ENCODE data around the gene ATXN7.
A peak's percentile ranks its signal among the peaks of the same experiment; 100 is the strongest.

Gene ATXN7

DNA sequence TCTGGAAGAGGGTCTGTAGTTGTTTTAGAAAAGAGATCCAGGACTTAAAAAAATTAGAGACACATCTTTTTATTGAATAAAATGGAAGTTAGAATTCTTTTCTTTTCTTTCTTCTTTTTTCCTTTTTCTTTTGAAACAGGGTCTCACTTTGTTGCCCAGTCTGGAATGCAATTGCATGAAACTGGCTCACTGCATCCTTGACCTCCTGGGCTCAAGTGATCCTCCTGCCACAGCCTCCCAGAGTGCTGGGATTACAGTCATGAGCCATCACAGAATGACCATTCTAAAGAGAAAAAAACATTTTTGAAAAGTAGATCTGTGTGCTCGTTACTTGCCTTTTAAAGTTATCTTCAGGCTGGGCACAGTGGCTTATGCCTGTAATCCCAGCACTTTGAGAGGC, 3.6 kb downstream of the ATXN7 start:
- no peak for DNase-seq

DNA sequence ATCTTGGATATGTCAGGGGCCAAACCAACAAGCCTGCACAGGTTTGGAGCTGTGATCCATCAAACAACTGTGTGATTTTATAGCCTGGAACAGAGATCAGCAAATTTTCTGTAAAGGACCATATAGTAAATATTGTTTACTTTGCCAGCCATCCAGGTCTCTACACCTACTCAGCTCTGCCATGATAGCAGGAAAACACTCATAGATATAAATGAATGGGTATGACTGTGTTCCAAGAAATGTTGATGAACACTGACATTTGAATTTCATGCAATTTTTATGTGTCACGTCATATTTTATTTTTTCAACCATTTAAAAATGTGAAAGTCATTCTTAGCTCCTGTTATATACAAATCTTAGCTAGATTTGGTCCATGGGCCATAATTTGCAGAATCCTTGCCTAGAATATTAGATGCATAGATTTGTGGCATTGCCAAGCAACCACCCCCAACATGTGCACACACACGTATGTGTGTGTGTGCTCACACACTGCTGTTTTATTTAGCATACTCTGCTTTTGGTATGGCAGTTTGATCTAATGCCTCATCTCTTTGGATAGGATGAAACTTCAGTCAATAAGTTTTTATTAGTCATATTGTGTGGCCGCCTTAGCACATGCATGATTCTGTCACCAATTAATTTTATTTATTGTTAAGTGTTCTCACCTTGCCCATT, 6.4 kb downstream of the ATXN7 start:
- no peak for DNase-seq

DNA sequence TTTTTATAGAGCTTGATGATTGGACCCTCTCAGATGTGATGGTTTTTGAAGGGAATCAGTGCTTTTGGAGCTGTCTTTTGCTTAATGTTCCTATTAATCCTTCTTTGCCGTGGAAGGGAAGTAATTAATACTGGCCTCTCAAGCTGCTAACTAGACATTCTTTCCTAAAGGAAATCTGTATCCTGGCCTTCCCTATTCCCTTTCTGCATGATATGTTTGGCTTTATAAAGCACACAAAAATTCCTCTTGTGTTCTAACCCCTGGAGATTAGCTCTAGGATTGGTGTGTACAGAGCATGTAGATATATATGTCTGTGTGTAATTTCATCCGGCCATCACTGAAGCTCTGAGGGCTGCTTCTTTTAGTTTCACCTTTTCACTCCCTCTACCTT, 6.9 kb downstream of the ATXN7 start:
- no peak for DNase-seq

DNA sequence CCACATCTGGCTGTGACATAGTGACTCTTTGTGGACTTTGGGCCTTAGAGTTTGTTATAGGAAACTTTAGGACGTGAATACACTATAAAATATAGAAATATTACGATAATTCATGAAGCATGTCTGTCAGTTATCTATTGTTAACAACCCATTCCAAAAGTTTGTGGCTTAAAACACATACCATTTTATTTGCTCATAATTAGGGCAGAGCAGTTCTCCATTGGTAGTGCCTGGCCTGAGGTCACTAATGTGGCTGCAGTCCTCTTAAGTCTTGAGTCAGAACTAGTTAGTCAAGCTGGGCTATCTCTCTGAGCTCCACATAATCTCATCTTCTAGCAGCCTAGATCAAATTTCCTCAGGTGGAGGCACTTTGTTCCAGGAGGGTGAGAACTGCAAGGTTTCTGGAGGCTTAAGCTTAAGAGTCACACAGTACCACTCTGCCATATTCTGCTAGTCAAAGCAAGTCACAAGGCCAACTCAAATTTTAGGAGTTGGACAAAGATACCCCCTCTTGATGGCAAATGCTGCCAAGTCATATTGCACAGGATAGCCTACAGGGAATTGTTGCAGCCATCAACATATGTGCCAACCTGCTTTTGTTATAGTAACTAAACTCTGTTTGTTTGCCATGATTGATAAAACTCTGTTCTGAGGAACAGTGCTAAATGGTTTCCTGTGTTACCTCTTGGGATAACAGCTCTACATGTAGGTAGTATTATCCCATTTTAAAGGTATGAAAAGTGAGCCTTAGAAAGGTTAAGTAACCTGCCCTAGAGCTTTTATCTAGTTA, 8.7 kb downstream of the ATXN7 start:
- DNase-seq: no peak

DNA sequence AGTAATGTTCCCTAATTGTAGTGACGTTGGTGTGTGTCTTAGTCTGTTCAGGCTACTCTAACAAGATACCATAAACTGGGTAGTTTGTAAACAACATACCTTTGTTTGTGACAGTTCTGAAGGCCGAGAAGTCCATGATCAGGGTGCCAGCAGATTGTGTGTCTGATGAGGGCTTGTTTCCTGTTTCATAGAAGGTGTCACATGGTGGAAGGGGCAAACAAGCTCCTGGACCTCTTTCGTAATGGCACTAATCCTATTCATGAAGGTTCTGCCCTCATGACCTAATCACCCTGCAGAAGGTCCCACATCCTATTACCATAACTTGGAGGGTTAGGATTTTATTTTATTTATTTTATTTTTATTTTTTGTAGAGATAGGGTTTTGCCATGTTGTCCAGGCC, 11.1 kb downstream of the ATXN7 start:
- DNase-seq: no peak

DNA sequence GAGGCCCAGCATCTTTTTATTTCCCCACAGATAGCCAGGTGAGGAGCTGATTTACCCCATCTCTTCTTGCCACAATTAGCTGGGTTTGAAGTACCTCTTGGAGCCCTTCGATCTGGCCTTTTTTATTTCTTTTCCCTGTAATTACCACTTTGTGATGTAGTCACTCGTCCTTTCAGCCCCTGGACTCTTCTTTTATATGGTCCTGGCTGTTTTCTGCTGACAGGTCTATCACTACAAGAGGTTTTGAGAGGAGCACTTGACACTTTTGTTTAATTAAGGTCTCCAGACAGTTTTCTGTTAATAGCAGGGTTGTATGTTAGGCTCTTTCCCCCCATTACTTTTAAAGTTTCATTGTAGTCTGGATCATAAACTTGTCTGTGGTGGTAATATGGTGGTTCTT, 11.8 kb downstream of the ATXN7 start:
- DNase-seq: no peak

DNA sequence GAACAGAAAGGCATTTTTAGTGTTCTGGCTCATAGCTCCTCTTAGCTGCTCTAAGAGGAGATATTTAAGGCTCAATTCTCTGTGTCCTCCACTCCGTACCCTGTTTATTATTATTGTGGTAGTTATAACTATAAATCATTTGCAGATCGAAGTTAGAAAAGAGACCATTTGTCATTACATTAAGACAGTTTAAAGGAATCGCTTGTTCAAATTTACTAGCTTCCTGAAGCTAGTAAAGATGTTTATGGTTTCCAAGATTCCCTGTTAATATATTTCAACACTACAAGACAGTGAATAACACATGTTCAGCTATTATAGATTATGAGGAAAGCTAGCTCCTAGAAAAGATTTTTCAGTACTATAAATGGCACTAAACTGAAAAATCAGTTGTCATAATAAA, 12.6 kb downstream of the ATXN7 start:
- DNase-seq: no peak

DNA sequence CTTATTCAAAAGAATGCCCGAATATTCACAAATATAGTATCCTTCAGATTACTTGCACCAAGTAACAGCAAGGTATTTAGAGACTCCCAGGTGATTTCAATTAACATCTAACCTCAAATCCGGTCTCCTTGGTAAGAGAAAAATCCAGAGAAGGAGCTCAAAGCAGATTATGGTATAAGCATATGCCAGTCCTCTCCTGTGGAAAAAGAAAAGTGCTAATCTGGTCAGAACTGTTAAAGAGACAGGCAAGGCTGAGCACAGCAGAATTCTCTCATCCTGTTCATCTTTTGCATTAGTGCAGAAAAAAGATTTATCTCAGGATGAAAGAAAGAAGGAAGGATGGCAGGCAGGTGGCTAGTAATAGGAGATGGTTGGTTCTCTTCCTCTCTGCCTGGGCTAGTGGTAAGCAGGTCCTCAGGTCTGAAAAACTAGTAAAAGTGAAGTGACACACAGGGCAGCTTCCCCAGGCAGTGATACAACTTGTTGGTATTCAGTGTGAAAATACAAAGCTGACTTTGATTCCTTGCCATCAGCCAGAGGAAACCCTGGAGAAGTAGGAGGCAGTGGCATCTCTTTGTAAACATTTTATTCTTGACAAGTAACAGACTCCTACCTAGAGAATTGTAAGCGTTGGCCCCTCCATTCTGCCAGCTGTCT, 14.2 kb downstream of the ATXN7 start:
- DNase-seq: no peak

DNA sequence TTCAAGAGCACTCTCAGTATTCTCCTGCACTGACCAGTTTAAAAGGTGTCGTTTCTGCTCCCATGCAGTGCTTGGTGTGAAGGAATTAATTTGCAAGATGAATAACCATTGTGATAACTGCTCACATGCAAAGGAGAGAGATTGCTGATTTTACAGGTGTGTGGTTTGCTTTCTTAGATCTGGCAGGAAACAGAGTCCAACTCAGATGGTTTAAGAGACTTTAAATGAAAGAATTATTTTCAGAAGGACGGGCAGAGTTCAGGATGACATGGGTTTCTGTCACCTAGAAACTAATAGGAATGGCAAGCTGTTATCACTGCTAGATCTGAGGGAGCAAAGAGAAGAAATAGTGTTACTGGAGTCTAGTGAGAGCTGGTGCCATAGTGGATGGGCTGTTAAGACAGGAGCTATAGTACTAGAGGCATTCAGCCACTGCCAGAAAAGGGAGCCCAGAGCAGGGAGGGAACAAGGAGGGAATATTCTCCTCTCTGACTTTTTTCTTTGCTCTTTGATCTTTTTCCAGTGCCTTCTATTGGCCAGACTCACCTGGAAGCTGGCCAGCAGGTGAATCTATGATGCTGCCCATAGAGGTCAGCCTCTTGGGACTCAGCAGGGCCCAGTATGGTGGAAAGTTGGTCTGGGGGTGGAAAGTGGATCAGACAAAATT, 14.9 kb downstream of the ATXN7 start:
- no peak for DNase-seq

DNA sequence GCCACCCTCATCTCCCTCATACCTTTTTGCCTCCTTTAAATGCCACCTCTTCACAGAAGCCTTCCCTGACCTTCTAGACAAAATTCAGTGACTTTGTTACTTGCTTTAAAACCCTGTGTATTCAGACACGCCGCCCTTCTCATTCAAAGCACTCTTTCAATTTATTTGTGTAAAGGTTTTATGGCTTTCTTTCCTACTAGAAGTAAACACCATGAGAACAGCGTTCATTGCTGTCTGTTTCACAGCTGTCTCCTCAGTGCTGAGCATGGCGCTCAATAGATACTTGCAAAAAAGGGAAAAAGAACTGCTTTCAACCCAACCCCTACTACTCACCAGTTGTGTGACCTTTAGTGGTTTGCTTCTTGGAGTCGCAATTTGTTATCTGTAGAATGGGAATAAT, 17.0 kb downstream of the ATXN7 start:
- no peak for DNase-seq

DNA sequence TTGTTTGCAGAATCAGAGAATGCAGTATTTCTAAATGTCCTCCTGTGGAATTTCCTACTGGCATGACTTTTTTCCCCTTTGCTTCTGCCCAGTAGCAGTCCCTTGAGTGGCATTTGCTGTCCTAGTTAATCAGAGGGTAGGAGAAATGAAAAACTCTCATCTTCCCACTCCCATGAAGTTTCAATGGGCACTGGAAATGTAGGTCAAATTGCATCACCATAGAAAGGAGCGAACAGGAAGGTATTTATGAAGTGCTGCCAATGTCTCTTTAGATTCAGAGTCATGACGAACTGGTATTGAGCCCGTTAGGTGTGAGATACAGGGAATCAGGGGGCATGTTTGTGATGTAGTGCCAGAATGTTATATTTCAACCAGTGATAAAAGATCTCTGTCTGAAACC, 23.2 kb downstream of the ATXN7 start:
- DNase-seq: no peak

DNA sequence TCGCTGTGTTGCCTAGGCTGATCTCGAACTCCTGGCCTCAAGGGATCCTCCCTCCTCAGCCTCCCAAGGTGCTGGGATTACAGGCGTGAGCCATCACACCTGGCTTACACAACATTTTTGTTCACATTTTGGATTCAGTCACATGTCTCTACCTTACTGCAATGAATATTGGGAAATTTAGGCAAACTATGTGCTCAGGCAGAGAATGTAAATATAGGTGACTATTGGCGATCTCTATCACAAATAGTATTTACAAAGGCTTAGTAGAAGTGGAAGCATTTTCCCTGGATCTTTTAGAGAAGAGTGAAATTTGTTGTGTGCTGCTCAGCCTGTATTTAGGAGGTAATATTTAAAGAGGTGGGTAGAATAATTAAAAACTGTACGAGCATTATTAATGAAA, 27.9 kb downstream of the ATXN7 start:
- DNase-seq: no peak

DNA sequence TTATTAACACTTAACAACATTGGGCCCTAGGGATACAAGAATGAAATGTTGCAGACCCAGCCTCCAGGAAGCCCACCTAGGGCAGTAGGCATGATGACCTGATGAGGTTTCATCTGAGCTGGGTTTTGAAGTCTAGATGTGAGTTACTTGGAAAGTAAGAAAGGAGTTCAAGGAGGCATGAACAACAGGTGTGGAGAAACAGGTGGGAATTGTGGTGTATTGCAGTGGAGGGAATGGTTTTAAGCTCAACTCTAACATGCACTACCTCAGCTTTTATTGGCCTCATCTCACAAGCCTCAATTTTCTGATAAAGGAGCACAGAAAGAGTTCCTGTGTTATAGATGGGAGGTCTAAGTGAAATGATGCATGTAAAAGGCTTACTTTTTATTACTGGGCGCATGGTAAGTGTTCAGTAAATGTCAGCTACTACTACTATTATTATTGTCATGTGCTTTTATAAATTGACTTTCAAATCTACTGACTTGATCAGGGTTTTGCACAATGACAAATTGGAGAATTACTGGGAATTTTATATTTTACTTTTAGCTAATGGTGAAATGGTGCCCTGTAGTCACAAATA, 29.2 kb downstream of the ATXN7 start:
- no peak for DNase-seq

DNA sequence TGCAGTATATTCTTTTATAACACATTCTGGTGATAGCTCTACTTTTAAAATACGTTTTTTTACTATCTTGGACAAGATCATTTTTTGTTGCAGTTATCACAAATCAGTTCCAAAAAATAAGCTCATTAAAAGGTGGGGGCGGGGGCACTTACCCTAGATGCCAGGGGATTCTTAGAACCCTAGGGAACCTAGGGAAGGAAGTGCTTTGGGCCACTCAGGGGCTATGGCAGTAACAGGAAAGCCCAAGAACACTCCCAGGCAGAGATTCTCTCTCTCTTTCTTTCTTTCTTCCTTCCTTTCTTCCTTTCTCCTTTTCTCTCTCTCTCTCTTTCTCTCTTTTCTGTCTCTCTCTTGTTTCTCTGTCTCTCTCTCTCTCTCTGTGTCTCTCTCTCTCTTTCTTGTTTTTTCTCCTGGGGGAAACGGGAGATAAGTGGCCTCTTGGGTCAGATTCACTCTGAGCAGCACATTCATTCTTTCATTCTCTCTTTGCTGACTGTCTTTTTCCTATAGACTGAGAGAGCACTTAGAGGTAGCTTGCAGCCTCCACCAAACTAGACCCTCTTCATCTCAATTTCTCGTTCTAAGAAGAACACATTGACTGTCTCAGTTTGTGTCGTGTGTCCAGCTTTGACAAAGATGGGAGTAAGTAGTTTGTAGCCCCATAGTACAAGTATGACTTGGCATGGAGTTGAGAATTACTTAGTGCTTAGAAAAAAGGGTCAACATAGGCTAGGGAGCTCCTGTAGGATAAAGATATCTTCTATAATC, 31.9 kb downstream of the ATXN7 start:
- DNase-seq: no peak

DNA sequence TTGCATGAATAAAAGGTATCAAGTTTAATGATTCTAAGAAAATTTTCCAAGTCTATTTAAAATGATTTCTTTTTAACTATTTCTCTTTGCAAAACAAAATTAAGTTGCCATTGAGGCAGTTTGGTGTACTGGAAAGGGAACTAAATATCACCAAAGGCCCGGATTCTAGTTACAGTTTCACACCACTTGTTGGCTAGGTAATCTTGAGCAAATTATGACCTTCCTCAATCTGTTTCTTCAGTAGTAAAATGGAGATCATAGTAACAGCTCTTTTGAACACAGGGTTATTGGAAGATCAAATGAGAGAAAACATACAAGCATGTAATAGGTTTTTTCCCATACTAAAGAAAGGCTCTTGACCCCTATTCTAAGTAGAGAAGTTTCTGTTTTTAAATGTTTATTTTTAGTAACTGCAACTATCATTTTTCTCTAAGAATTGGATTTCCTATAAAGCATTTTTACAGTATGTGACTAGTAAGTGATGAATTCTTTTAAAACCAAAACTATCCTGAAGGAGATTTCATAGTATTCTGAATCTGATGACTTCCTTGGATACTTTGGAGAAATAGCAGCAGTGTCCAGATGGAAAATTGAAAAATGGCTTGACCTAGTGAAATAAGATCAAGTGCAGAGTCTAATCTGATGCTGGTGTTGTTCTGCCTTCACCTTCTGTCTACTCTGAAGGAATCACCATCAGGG, 32.8 kb downstream of the ATXN7 start:
- DNase-seq: no peak

DNA sequence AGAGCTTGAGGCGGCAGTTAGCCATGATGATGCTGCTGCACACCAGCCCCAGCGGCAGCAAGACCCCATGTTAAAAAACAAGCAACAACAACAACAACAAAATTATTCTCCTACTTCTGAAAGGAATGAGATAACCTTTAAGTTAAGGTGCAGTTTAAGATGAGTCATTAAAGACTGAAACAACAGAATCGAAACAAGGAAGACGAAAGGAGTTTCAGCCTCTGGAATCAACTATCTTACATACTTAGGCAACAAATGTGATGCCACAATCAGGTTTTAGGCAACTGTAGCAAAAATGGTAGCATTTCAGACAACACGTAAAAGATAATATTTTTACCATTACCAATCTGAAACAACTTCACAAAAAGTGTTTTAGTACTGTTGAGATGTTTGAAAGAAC, 36.3 kb downstream of the ATXN7 start:
- DNase-seq: no peak

DNA sequence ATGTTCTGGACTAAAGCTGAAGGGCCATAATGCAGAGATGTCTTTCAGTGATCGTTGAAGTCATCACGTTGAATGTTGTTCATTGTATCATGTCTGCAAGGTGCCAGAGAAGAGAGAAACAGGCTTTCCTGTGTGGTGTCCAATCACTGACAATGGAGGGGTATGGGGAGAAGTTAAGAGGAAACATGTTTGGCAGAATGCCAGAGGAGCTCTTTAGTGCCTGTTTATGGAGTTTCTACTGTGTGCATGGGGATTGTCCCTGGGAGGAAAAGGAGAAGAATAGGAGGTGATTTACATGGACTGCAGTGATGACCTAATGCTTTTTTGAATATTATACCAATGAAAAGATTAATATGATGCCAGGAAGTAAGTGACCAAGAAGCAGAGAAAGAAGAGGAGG, 36.8 kb downstream of the ATXN7 start:
- peak in 1 of 2 donors; percentile 20 for DNase-seq

DNA sequence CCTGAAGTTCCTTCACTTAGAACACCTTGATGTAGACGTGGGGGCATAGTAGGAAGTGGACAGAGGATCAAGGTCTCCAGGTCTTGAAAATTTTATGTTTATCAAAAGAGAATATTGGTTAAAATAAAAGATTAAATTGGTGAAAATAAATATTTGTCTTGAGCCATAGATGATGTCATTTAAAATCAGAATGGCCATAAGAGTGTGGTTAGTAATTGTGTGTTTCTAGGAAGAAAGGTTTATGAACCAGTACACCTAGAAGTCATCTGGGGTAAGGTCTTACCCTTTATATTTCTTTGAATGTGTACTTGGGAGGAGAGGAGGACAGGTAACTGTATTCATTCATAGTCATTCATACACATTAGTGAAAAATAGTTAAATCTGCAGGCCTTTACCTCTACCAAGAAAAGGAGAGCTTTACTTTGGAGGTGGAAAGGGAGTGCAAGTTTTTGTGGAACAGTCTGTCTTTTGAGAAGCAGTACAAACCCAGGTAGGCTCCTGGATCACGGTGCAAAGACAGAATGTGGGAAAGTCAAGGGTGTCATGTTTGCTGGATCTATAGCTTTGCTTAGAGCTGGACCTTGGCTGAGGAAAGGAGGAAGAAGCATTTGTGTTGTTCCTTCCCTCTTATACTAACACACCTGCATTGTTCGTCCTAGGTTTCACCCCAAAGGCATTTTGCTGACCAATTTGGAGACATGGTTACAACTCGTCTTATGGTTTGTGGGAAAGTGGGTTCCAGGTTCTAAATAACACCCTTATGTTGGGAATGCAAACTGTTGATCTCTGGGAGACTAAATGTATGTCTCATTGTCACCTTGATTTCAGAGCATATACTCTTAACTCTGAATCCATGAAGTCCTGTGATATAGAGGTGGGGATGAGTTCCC, 42.3 kb downstream of the ATXN7 start:
- no peak for DNase-seq

DNA sequence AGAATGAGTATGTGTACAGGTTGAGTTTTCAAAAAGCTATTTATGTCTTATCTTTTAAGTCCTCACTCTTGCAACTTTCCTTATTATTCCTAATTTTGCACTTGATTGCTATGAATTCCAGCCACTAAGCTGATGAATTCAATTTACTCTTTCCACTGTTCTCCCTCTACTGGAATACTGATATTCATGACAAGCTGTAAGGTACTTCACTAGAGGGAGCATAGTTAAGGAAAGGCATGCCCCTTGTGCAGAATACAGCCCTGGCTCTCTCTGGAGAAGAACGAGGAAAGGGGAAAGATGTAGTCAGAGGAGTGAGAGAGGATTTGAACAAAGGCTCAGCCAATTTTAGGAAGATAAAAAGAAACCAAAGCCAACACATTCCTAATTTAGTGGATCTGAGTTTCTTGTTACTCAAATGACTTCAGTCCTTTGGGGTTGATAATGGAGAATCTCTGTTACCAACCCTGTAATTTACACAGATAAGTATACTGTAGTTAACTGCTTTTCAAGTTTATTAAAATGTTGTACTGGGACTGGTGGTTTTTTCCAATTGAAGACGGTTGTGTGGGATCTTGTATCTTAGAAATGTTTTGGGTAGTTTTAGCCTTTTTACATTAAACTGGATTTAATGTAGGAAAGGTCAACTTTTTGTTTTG, 44.5 kb downstream of the ATXN7 start:
- DNase-seq: no peak

DNA sequence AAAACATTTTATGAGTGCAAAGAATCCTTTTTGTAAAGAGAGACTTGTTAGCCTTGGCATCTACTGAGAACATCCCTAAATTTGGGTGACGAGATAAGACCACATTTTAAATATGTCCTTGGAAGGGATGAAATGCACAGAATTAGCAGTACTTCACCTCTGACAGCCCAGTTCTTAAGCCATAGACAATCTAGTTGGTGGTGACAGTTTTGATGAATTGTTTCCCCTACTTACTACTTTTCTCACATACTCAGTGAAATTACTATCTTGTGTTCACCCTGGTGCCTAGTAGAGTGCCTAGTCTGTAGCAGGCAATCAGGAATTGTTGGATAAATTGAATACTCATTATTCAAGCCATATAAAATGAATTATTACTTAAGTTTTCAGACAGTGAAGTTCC, 45.1 kb downstream of the ATXN7 start:
- DNase-seq: no peak
